Stimulated activated CD8-positive, alpha-beta memory T cell treated with anti-CD3 and anti-CD28 coated beads, Interleukin-7, amount 100 ng/mL, for 4 hours (primary cell): ENCODE data around the gene CFI.

ENCODE experiments used
- DNase-seq, 2 donors: peaks; one replicate each; pipeline ENCODE4 v3.0.0-alpha.2; 2020; ENCODE audit warnings: low read depth in 2 of 2

Gene CFI

GRCh38 chr4:109730619-109731545, 70.9 kb downstream of the CFI start:
- no peak for DNase-seq

GRCh38 chr4:109729718-109730618, 71.8 kb downstream of the CFI start, which contains the start of gene PLA2G12A:
Gene PLA2G12A (minus strand): TSS chr4:109730070. CDS start chr4:109729809, 261 bp downstream.
- peak; percentile 46 to 75 for DNase-seq

- peak in 1 of 2 donors; percentile 18 for DNase-seq
Observed at GRCh38 chr4:109729117-109729717, 72.6 kb downstream of the CFI start.

- no peak for DNase-seq
Observed at GRCh38 chr4:109728385-109728784, 73.4 kb downstream of the CFI start.

- DNase-seq, result no peak
Observed at GRCh38 chr4:109723110-109723509, 78.7 kb downstream of the CFI start.

- DNase-seq, result no peak
Observed at GRCh38 chr4:109722357-109722756, 79.4 kb downstream of the CFI start.

GRCh38 chr4:109721033-109721432, 80.8 kb downstream of the CFI start:
- DNase-seq, result no peak

GRCh38 chr4:109719604-109720003, 82.2 kb downstream of the CFI start:
- no peak for DNase-seq

- DNase-seq, result no peak
Observed at GRCh38 chr4:109718759-109719158, 83.0 kb downstream of the CFI start.

- DNase-seq, result no peak
Observed at GRCh38 chr4:109713500-109713899, 88.3 kb downstream of the CFI start.

GRCh38 chr4:109708990-109709389, 92.8 kb downstream of the CFI start:
- DNase-seq, result no peak

GRCh38 chr4:109708435-109708834, 93.4 kb downstream of the CFI start:
- DNase-seq, result no peak

- no peak for DNase-seq
Observed at GRCh38 chr4:109703664-109704361, 98.0 kb downstream of the CFI start.

GRCh38 chr4:109702950-109703663, 98.7 kb downstream of the CFI start, which contains the start of gene CASP6:
Gene CASP6 (minus strand): TSS chr4:109703445. CDS start chr4:109703395, 50 bp downstream.
- peak; percentile 36 to 62 for DNase-seq

- DNase-seq, result no peak
Observed at GRCh38 chr4:109701566-109702410, 100.0 kb downstream of the CFI start.

- no peak for DNase-seq
Observed at GRCh38 chr4:109699553-109700225, 102.1 kb downstream of the CFI start.

GRCh38 chr4:109698656-109699055, 103.1 kb downstream of the CFI start:
- no peak for DNase-seq

GRCh38 chr4:109691411-109691920, 110.3 kb downstream of the CFI start:
- DNase-seq, result no peak
